IPS-20b (cell line): ENCODE data around the gene PSMA6.
A peak's percentile ranks its signal among the peaks of the same experiment; 100 is the strongest.

Experiments used
- H3K27ac ChIP-seq: one replicate; pipeline ENCODE4 v1.5.1; 2013; ENCODE audit warnings: low read length
- H3K27me3 ChIP-seq: 2 replicates; pipeline ENCODE4 v1.6.1; 2013; ENCODE audit warnings: mild to moderate bottlenecking, low read length, inconsistent platforms; ENCODE audit not compliant: insufficient read depth
- H3K36me3 ChIP-seq: 2 replicates; pipeline ENCODE4 v1.6.1; 2013; ENCODE audit warnings: low read depth, mild to moderate bottlenecking, inconsistent platforms, low read length, moderate library complexity; ENCODE audit not compliant: insufficient read depth
- H3K4me1 ChIP-seq: 2 replicates; pipeline ENCODE4 v1.6.1; 2013; ENCODE audit warnings: mild to moderate bottlenecking, control low read depth, inconsistent platforms, low read length, moderate library complexity; ENCODE audit not compliant: insufficient read depth
- H3K4me3 ChIP-seq: 2 replicates; pipeline ENCODE4 v1.5.1; 2013; ENCODE audit warnings: mild to moderate bottlenecking, low read length, inconsistent platforms
- H3K9ac ChIP-seq: 2 replicates; pipeline ENCODE4 v1.6.1; 2013; ENCODE audit warnings: low read depth, mild to moderate bottlenecking, inconsistent platforms, low read length, moderate library complexity
- H3K9me3 ChIP-seq: 2 replicates; pipeline ENCODE4 v1.6.1; 2013; ENCODE audit warnings: mild to moderate bottlenecking, low read depth, low read length, inconsistent platforms; ENCODE audit not compliant: insufficient read depth

Gene PSMA6

GRCh38 chr14:35365130-35366055, 73.2 kb downstream of the PSMA6 start:
- Histone ChIP-seq H3K4me1 (peaks cover 15% of the 10 kb centered on the region), H3K9ac (no peak overlapping the region)

GRCh38 chr14:35366056-35366451, 73.9 kb downstream of the PSMA6 start:
- Histone ChIP-seq H3K36me3 (no peaks in the 10 kb centered on the region), H3K4me1 (peaks cover 15% of the 10 kb centered on the region), H3K9me3 (no peaks in the 10 kb centered on the region), H3K27me3 (no peaks in the 10 kb centered on the region), H3K27ac (no peak overlapping the region), H3K9ac (no peak overlapping the region), H3K4me3 (no peak overlapping the region)

More at GRCh38 chr14:35365130-35366055, 73.2 kb downstream of the PSMA6 start:
- Histone ChIP-seq H3K4me3 (no peak overlapping the region), H3K36me3 (no peaks in the 10 kb centered on the region), H3K9me3 (no peaks in the 10 kb centered on the region), H3K27me3 (no peaks in the 10 kb centered on the region), H3K27ac (no peak overlapping the region)

- Histone ChIP-seq H3K9me3 (no peaks in the 10 kb centered on the region), H3K4me3 (no peak overlapping the region), H3K4me1 (peaks cover 15% of the 10 kb centered on the region), H3K27ac (no peak overlapping the region), H3K27me3 (no peaks in the 10 kb centered on the region), H3K36me3 (no peaks in the 10 kb centered on the region), H3K9ac (no peak overlapping the region)
These were observed 74.4 kb downstream of the PSMA6 start for GRCh38 chr14:35366521-35366976.

GRCh38 chr14:35367056-35367372, 74.8 kb downstream of the PSMA6 start:
- no peak overlapping the region for H3K27ac ChIP-seq
- no peaks in the 10 kb centered on the region for H3K27me3 ChIP-seq
- no peaks in the 10 kb centered on the region for H3K9me3 ChIP-seq
- H3K9ac ChIP-seq: 0 out of 2 replicates have a peak overlapping the region, but pooled peaks have one; percentile 2
- peaks cover 15% of the 10 kb centered on the region for H3K4me1 ChIP-seq
- H3K4me3 ChIP-seq: no peak overlapping the region
- H3K36me3 ChIP-seq: no peaks in the 10 kb centered on the region
